ENCODE measurements around the gene GABARAPL2.

DNA sequence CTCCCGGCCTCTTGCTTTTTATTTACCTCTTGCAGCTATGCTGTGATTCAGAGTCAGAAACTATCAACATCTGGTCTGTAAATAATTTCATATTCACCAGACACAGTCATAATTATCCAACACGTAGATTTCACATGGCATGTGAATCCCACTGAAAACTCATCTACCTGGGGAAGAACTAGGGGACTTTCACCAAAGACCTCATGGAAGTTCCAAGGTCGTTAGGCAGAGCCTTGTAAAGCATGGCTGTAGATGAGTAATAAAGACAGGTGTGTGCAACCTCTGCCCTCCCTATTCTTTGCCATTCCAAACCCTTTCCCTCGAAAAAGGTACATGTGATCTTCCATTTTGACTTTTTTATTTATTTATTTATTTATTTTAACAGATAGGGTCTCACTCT, 28.4 kb upstream of the GABARAPL2 start:
- TF ChIP-seq, protein P1, sequence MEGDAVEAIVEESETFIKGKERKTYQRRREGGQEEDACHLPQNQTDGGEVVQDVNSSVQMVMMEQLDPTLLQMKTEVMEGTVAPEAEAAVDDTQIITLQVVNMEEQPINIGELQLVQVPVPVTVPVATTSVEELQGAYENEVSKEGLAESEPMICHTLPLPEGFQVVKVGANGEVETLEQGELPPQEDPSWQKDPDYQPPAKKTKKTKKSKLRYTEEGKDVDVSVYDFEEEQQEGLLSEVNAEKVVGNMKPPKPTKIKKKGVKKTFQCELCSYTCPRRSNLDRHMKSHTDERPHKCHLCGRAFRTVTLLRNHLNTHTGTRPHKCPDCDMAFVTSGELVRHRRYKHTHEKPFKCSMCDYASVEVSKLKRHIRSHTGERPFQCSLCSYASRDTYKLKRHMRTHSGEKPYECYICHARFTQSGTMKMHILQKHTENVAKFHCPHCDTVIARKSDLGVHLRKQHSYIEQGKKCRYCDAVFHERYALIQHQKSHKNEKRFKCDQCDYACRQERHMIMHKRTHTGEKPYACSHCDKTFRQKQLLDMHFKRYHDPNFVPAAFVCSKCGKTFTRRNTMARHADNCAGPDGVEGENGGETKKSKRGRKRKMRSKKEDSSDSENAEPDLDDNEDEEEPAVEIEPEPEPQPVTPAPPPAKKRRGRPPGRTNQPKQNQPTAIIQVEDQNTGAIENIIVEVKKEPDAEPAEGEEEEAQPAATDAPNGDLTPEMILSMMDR (IDR thresholded peaks at IDR 0.05) = no peak
- TF ChIP-seq POLR2A (IDR thresholded peaks at IDR 0.05) = no peak

Data from adrenal gland (tissue), 5 donors.